ENCODE results near the gene TNNT2.

Gene TNNT2

DNA sequence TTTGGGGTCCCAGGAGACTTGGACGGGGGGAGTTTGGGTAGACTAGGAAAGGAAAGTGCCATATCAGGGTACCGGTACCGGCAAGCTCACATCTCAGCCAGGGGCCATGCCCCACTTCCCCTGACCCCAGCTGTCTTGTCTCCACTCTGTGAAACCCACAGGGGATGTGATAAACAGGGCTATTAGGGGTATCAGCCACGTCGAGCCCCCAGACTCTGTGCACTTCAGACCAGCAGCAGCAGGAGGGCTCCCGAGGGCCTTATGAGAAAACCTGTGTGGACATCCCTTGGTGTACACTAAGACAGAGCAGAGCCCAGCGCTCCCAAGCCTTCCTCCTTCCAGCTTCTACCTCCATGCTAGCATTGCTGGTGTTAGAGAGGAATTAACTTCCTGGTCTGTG is 46.3 kb downstream of the TNNT2 start:
- no peak for FAIRE-seq

DNA sequence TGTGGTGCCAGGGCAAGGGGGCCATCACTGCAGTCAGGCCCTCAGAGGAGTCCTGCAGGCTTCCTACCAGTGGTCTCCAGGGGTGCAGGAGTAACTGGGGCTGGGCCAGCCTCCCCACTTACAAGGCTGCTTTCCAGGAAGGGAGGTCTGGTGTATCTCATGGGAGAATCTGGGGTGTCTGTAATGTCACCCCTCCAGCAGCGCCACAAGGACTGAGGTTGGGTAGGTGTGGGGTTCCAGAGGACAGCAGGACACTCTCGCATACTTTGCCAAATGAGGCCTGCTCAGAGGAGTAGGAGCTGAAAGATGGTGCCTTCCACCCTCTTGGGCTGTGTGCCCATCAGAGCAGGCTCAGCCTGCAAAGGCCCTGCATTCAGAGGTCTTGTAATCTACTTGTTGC is 46.9 kb downstream of the TNNT2 start:
- FAIRE-seq = no peak

DNA sequence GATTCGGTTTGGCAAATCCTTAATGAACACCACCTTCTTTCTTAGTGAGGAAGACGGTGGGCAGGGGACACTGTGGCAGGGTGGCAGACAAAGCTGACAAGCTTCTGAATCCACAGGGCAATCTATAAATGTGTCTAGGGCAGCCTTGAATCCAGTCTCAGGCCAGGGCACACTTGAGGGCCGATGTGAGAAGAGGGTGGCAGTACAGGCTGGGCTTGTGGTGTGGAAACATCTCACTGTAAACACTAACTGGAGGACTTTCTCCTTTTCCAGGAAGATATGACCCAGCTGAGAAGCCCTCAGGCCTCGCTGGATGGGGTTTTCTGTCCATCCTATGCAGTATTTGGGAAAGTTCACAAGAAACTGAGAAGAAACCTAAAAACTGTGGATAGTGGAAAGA is 47.7 kb downstream of the TNNT2 start:
- no peak for FAIRE-seq

DNA sequence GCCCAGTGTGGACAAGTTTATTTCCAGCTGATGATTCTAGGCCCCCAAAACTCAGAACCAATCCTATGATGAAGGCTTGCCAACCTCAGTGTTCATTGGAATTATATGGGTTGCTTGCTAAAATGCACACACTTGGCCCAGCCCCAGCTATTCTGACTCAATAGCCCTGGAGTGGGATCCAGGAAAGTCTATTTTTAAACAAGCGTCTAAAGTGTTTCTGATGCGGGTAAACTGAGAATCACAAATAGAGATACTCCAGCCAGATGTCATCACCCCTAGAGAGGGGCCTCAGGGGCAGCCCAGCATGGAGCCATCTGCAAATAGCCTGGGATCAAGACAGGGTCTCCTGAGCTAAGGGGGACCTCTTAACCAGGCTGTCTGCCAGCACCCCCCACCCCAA is 48.2 kb downstream of the TNNT2 start:
- FAIRE-seq = no peak

DNA sequence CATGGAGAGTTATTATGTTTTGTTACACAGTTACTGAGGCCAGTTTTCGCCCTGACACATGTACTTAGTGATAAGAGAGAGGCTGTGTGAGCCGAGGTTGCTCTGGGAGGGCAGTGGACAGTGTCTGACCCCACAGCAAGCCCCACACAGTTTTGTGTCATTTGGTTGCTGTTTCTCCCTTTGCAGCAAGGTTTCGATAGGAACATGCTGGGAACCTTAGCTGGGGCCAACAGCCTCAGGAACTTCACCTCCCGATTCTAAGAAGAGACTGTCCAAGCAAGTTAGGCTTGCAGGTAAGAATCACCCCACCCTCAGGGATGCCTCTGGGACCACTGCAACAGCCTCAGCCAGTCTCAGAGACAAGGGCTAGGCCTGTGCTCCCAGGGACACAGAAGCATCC is 48.9 kb downstream of the TNNT2 start:
- FAIRE-seq = no peak

GRCh38 chr1:201327687-201328240 is 49.7 kb downstream of the TNNT2 start:
- no peak for FAIRE-seq

DNA sequence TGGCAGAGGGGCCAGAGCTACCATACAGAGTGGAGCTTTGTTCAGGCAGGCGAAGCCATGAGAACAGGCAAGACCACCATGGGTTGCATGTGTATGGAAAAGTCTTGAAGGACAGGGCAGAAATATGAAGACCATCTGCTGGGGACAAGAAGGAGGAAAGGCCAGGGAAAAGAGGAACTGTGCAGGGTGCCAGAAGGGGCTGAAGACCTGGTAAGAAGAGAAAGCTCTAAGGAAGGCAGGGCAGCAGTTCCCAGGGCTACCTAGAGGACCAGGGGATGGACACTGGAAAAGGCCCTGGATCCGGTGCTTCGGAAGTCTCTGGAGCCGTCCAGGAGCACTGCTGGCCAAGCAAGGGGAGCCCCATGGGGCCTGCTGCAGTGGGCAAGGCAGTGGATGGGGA is 50.8 kb downstream of the TNNT2 start:
- FAIRE-seq = no peak

GRCh38 chr1:201325678-201326060 is 51.8 kb downstream of the TNNT2 start:
- FAIRE-seq = no peak

DNA sequence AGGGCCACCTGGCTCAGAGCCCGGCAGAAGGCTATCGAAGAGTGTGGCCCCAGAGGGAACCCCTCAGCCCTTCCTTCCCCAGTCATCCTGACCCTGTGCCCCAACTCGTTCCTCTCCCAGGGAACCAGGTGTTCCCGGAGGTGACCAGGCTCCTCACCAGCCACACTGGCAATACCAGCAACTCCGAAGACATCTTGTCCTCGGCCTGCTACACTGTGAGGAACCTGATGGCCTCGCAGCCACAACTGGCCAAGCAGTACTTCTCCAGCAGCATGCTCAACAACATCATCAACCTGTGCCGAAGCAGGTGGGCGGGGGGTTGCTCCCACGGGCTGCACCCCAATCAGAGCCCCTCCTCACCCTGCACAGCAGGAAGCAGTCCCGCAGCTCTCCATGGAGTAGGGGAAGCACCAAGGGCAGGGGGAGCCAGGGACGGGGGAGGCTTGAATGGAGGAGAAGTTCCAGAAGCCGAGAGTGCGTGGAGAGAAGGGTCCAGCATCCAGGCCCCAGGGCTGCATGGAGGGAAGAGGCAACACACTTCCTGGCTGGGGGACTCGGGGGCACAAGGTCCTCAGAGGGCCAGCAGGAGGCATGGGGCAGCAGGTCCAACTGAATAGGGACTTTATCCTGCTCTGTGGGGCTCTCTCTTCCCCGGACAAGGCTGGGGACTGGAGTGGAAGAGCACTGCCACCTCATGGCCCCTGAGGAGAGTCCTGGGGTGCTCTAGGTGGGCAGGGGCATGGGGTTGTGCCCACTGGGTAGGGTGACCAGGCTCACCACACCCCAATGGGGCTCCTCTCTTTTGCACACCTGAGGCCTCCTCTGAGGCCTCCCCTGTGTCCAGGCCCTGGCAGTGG is 52.4 kb downstream of the TNNT2 start:
- FAIRE-seq = no peak

DNA sequence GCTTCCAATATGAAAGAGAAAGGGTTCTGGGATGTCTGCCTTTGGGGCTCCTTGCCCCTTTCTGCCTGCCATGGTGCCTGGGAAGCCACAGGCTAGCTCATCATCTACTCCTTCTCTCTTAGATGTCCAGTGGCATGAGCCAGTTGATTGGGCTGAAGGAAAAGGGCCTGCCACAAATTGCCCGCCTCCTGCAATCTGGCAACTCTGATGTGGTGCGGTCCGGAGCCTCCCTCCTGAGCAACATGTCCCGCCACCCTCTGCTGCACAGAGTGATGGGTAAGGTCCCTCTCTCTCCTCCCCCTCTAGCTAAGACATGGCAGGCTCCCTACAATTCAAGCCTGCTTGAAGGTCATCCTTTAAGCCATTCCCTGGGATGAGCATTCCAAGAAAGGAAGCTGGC is 53.2 kb downstream of the TNNT2 start:
- FAIRE-seq = no peak

DNA sequence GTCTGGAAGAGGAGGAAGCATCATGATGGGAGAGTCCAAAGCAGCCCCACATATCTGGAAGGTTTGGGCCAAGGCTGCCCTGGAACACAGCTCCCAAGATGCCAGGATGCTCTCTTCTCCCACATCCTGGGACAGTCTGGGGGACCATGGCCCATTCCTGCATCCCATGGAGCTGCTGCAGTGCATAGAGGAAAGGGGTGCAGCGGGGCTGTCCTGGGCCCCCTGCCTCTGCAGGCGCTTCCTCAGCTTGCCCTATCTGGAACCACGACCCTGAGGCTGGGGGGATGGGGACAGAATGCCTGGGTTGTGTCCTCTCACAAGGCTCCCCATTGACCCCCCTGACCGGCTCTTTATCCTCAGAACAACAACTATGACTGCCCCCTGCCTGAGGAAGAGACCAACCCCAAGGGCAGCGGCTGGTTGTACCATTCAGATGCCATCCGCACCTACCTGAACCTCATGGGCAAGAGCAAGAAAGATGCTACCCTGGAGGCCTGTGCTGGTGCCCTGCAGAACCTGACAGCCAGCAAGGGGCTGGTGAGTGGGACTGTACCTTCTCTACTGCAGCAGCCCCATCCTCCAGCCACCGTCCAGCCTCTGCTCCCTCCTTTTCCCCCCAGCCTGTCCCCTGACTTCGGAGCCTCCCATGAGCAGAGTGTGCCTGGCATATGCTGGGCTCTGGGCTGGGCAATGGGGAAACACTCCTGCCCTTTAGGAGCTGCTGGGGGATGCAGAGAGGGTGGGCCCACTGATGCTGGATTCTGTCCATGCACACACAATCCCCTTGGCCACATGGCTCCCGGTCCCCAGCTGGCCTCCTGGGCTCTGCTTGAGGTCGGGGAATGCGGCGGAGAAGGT is 54.6 kb downstream of the TNNT2 start:
- no peak for FAIRE-seq

- no peak for FAIRE-seq
Observed at GRCh38 chr1:201321826-201322390, 55.6 kb downstream of the TNNT2 start.

DNA sequence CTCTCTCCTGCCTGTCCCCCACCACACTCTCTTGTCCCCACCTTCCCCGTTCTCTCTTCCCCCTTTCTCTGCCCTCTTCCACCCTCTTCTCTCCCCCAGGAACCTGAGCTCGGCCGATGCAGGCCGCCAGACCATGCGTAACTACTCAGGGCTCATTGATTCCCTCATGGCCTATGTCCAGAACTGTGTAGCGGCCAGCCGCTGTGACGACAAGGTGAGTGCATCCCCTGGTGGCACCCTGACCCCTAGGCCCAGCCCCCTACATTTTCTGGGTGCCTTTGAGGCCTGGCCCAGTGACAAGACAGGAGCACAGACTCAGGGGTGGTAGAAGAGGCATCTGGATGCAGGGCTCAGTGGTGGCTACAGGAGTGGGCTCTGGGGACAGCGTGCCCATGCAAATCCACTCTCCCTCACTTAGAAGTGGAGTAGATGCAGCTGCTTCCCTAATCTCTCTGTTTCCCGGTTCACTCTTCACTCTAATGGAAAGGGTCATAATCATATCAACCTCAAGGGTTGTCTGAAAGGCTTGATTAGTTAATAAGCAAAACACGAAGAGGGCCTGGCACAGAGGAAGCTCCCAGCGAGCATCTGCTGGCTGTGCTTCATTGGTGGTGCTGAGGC is 57.2 kb downstream of the TNNT2 start:
- no peak for FAIRE-seq

GRCh38 chr1:201319631-201320030 is 57.8 kb downstream of the TNNT2 start:
- no peak for FAIRE-seq

- FAIRE-seq = no peak
Observed at GRCh38 chr1:201318504-201319340, 58.8 kb downstream of the TNNT2 start.

DNA sequence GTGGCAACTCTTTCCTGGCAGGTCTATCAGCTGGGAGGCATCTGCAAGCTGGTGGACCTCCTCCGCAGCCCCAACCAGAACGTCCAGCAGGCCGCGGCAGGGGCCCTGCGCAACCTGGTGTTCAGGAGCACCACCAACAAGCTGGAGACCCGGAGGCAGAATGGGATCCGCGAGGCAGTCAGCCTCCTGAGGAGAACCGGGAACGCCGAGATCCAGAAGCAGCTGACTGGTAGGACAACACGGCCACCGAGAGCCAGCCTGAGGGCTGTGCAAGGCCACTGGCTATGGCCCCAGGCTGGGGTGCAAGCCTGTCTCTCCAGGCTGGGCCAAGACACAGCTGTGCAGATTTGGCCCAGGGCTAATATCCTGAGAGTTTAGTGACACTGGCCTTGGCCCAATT is 59.9 kb downstream of the TNNT2 start:
- FAIRE-seq = no peak

DNA sequence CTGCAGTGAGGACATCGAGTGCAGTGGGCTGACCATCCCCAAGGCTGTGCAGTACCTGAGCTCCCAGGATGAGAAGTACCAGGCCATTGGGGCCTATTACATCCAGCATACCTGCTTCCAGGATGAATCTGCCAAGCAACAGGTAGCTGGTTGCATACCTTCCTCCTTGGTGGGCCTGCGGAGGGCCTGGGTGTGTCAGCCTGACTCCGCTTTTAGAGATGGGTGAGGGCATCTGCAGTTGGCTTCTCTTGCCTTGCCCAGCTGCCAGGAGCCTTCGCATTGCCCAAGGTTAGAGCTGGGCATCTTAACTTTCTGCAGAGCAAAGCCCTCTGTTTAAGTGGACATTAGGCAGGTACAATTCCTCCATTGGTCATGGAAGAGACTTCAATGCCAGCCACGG is 60.9 kb downstream of the TNNT2 start:
- no peak for FAIRE-seq

GRCh38 chr1:201313086-201313485 is 64.4 kb downstream of the TNNT2 start:
- no peak for FAIRE-seq

GRCh38 chr1:201312298-201312697 is 65.2 kb downstream of the TNNT2 start:
- no peak for FAIRE-seq

DNA sequence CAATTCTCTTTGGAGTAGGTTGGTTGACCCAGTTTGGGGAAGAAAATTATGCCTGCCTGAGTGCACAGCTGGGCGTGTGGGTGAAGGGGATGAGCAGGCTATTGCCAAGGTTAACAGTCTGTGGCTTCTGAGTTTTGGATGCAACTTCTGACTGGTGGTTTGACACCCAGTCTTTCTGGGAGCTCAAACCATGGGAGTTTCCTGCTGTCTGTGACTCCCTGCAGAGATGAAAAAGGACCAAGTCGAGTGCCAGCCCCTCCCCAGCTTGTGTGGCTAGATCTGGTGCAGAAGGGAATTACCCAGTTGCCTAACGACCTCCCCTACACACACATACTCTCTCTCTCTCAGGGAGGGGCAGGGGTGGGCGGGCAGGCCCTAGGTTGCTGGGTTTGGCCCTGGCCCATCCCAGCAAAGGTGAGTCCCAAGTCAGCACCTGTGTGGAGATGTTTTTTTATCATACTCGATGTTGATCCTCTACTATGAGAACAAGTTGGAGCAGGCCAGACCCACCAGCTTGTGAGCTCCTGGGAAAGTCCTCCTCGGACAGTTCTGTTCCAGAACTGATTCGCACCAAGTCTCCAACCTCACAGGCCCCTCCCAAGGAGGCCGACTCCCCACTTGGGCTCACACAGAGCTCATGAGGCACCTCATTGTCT is 66.0 kb downstream of the TNNT2 start:
- FAIRE-seq = no peak

DNA sequence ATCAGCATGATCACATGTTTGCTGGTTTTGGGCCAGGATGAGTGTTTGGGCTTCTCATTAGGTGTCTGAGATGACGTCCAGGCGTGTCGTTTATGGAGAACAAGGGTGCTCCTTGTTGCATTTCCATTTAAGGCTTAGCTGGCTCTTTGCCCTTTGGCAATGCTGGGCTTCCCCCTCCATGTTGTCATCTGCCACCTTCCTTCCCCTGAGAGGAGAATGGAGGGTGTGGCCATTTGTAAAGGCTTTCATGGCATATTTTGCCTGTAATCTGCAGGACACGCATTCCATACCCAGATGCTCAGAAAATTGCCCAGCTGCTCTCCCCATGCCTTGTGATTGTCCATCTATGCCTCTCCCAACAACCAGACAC is 66.5 kb downstream of the TNNT2 start:
- FAIRE-seq = no peak

Data from colon (tissue), 2 donors.